Endodermal cell (in vitro differentiated cells): Measurements from ENCODE around the gene PPP1CB. TPM values are rescaled to one million over a fixed set of nuclear protein-coding genes. Genes with fewer than 3 reads are reported as not detected.

Experiments used
- DNase-seq: peaks from one replicate; pipeline ENCODE4 v3.0.0-alpha.2; 2017
- H3K27ac ChIP-seq: 2 replicates; pipeline ENCODE4 v1.5.1; 2013; ENCODE audit warnings: mild to moderate bottlenecking, low read depth, low read length, moderate library complexity
- H3K27me3 ChIP-seq: 2 replicates; pipeline ENCODE4 v1.6.1; 2013; ENCODE audit warnings: mild to moderate bottlenecking, low read length, moderate library complexity; ENCODE audit not compliant: insufficient read depth, control insufficient read depth, poor library complexity, severe bottlenecking
- H3K36me3 ChIP-seq: 2 replicates; pipeline ENCODE4 v1.7.0; 2013; ENCODE audit warnings: mild to moderate bottlenecking, low read length, moderate library complexity; ENCODE audit not compliant: control insufficient read depth, insufficient read depth
- H3K4me1 ChIP-seq: one replicate; pipeline ENCODE4 v1.7.0; 2013; ENCODE audit warnings: low read length; ENCODE audit not compliant: control insufficient read depth, insufficient read depth
- H3K4me3 ChIP-seq: 2 replicates; pipeline ENCODE4 v1.5.1; 2013; ENCODE audit warnings: mild to moderate bottlenecking, low read length, moderate library complexity
- H3K9ac ChIP-seq: 2 replicates; pipeline ENCODE4 v1.6.1; 2013; ENCODE audit warnings: mild to moderate bottlenecking, low read length, moderate library complexity; ENCODE audit not compliant: poor library complexity, severe bottlenecking; ENCODE audit errors: extremely low read depth
- H3K9me3 ChIP-seq: 2 replicates; pipeline ENCODE4 v1.6.1; 2013; ENCODE audit warnings: mild to moderate bottlenecking, low read length, moderate library complexity; ENCODE audit not compliant: control insufficient read depth
- H3K27ac Mint-ChIP-seq: 2 replicates; pipeline ENCODE4 v1.8.0; 2020; ENCODE audit warnings: mixed read lengths
- H3K27me3 Mint-ChIP-seq: 2 replicates; pipeline ENCODE4 v1.8.0; 2021; ENCODE audit warnings: mild to moderate bottlenecking, mixed read lengths; ENCODE audit not compliant: insufficient read depth
- H3K36me3 Mint-ChIP-seq: 2 replicates; pipeline ENCODE4 v1.8.0; 2020; ENCODE audit warnings: low read depth, mixed read lengths
- H3K4me1 Mint-ChIP-seq: 2 replicates; pipeline ENCODE4 v1.8.0; 2020; ENCODE audit warnings: mixed read lengths
- H3K4me3 Mint-ChIP-seq: 2 replicates; pipeline ENCODE4 v1.8.0; 2020; ENCODE audit warnings: mild to moderate bottlenecking, moderate library complexity, mixed read lengths
- H3K9me3 Mint-ChIP-seq: 2 replicates; pipeline ENCODE4 v1.8.0; 2020; ENCODE audit warnings: mild to moderate bottlenecking, mixed read lengths
- WGBS, 2 experiments: methylation state at CpG; one replicate each; pipeline versions ENCODE4 v1.1.5 to v1.1.7; 2013; ENCODE audit warnings: missing lambda C conversion rate in 2 of 2, mixed read lengths in 1 of 2; ENCODE audit not compliant: insufficient coverage in 1 of 2, insufficient read length in 1 of 2; 5-methylcytosine and 5-hydroxymethylcytosine counted together
- total RNA-seq, 2 donors: library from RNA; stranded (reverse); fragmentation: NEBNext Ultra II Directional in 1 of 2; extraction: Animal tissue kit (Norgen Biotek cat#: 25700) in 1 of 2; gene quantifications; 2 replicates in 1 of 2; 3 replicates in 1 of 2; pipeline ENCODE4 v1.2.1, GENCODE V29; 2021
- TF ChIP-seq, protein P1 (sequence below): fragments of 200-600 bp; sonication (generic); conservative IDR thresholded peaks from 2 replicates; pipeline ENCODE4 v1.5.0; 2021; ENCODE audit warnings: antibody characterized with exemption, mild to moderate bottlenecking

The PPP1CB gene
- total RNA-seq, 2 donors from 2014 or later = 175 to 201 TPM

DNA sequence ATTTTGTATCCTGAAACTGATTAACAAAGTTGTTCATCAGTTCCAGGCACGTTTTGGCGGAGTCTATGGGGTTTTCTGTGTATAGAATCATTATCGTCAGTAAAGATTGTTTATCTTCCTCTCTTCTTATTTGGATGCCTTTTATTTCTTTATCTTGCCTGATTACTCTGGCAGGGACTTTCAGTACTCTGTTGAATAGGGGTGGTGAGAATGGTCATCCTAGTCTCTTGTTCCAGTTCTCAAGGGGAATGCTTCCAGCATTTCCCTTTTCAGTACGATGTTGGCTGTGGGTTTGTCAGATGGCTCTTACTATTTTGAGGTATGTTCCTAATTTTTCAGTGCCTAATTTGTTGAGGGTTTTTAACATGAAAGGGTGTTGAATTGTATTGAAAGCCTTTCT, 45.0 kb downstream of the PPP1CB start:
- H3K36me3 Mint-ChIP-seq = peaks cover 82% of the 10 kb centered on the region

DNA sequence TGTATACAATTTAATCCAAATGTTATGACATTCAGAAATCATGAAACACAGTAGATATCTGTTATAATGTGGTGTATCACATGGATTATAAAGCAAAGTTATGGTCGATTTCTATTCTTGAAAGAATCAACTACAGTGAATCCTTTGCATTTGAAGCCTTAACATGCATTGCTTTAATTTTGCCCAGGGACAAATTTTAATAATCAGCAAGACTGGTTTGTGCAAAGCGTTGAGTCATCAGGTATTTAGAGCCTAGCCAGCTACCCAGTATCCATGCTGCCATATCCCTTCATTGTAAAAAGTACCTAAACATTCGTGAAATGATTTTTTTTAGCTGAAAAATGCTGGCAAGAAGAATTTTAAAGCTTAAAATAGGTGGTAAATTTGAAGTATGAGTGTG, 50.1 kb downstream of the PPP1CB start:
- WGBS, 2 experiments = 91 to 100% methylated on average over 2 to 3 of the region's 3 CpGs
- no peaks in the 10 kb centered on the region for H3K9me3 ChIP-seq
- Mint-ChIP-seq H3K4me1 (no peaks in the 10 kb centered on the region), H3K27ac (no peak overlapping the region), H3K36me3 (peaks cover 73% of the 10 kb centered on the region), H3K9me3 (no peaks in the 10 kb centered on the region), H3K27me3 (no peaks in the 10 kb centered on the region), H3K4me3 (no peak overlapping the region)
- H3K27ac ChIP-seq = no peak overlapping the region
- H3K4me3 ChIP-seq = no peak overlapping the region
- peaks cover 81% of the 10 kb centered on the region for H3K36me3 ChIP-seq
- H3K4me1 ChIP-seq = no peaks in the 10 kb centered on the region
- no peak overlapping the region for H3K9ac ChIP-seq
- no peak for DNase-seq
- H3K27me3 ChIP-seq = no peaks in the 10 kb centered on the region
- TF ChIP-seq, protein P1, sequence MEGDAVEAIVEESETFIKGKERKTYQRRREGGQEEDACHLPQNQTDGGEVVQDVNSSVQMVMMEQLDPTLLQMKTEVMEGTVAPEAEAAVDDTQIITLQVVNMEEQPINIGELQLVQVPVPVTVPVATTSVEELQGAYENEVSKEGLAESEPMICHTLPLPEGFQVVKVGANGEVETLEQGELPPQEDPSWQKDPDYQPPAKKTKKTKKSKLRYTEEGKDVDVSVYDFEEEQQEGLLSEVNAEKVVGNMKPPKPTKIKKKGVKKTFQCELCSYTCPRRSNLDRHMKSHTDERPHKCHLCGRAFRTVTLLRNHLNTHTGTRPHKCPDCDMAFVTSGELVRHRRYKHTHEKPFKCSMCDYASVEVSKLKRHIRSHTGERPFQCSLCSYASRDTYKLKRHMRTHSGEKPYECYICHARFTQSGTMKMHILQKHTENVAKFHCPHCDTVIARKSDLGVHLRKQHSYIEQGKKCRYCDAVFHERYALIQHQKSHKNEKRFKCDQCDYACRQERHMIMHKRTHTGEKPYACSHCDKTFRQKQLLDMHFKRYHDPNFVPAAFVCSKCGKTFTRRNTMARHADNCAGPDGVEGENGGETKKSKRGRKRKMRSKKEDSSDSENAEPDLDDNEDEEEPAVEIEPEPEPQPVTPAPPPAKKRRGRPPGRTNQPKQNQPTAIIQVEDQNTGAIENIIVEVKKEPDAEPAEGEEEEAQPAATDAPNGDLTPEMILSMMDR = no peak

More for the DNA sequence above, 45.0 kb downstream of the PPP1CB start:
- H3K4me1 ChIP-seq = no peaks in the 10 kb centered on the region
- DNase-seq = no peak
- no peak overlapping the region for H3K4me3 ChIP-seq
- H3K27ac ChIP-seq = no peak overlapping the region
- peaks cover 9% of the 10 kb centered on the region for H3K9me3 ChIP-seq
- TF ChIP-seq, protein P1 = no peak
- no peaks in the 10 kb centered on the region for H3K27me3 ChIP-seq
- Mint-ChIP-seq H3K27me3 (no peaks in the 10 kb centered on the region), H3K27ac (no peak overlapping the region), H3K4me3 (no peak overlapping the region), H3K4me1 (no peaks in the 10 kb centered on the region), H3K9me3 (peaks cover 10% of the 10 kb centered on the region)
- 93 to 99% methylated on average over 3 to 4 of the region's 4 CpGs for WGBS, 2 experiments
- no peak overlapping the region for H3K9ac ChIP-seq
- peaks cover 96% of the 10 kb centered on the region for H3K36me3 ChIP-seq

DNA sequence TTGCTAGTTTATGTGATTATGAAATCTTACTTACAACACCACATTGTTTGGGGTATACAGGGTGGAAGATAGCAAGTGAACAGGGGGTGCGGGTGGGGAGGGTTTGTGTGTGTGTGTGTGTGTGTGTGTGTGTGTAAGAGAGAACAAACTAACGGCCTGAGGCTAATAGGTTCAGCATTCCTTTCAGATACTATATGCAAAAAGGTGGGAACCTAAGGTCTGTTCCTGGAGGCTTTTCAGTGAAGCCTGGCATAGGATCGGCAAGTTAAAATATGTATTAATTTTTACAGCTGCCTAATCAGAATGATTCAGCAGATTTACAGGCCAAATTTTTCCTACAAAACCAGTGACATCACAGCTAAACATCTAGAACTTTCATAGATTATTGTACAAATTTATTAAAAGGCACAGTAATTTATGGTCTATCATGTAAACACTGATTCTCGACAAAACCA, 51.4 kb downstream of the PPP1CB start:
- Histone ChIP-seq H3K27ac (no peak overlapping the region), H3K4me3 (no peak overlapping the region), H3K36me3 (peaks cover 69% of the 10 kb centered on the region), H3K9ac (no peak overlapping the region), H3K9me3 (no peaks in the 10 kb centered on the region), H3K27me3 (no peaks in the 10 kb centered on the region), H3K4me1 (no peaks in the 10 kb centered on the region)
- H3K27ac Mint-ChIP-seq = peak overlapping the region; percentile 36
- no peak overlapping the region for H3K4me3 Mint-ChIP-seq
- DNase-seq = no peak
- 92% methylated on average over 4 of the region's 4 CpGs; no CpG with 5 or more reads in 1 of the 2 experiments for WGBS, 2 experiments
- TF ChIP-seq, protein P1 = no peak
- H3K4me1 Mint-ChIP-seq = no peaks in the 10 kb centered on the region
- H3K36me3 Mint-ChIP-seq = peaks cover 72% of the 10 kb centered on the region
- no peaks in the 10 kb centered on the region for H3K27me3 Mint-ChIP-seq
- no peaks in the 10 kb centered on the region for H3K9me3 Mint-ChIP-seq
